Measurements from ENCODE around the gene WDR5.

DNA sequence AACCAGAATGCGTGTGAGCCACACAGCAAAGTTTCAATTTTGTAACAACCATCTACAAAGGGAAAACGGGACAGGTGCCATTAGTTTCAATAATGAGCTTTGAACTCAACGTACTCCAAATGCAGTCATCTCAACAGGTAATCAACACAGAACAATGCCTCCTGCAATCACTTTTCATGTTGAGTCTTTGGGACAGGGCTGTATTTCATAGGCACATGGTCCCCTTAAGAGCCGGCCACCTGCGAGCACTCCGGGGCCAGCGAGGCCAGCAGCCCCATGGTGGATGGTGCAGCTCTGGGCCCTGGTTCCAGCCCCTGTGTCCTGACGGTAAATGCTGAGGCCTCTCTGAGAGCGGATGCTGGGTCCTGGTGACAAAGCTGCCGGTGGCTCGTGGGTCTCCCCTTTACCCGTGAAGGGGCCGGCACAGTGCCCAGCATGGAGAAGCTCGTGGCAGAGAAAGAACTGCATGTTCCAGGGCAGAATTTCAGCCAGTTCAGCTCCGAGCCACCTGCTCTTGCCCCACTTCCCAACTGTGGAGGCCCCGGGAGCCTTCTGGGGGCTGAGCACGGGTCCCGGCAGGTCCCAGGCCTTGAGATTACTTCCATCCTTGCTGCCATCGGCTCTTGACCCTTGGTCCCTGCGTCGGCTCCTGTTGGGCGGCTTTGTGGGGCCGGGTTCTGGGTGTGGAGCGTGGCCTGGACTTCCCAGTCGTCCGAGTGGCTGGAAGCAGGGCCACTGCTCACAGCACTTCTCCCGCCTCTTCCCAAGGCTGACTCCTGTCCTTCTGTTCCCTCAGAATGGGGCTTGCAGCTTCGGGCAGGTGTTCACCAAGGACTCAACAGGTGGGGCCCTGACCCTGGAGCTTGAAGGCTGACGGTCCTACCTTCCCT, 54.6 kb downstream of the WDR5 start:
- TF ChIP-seq, protein P1, sequence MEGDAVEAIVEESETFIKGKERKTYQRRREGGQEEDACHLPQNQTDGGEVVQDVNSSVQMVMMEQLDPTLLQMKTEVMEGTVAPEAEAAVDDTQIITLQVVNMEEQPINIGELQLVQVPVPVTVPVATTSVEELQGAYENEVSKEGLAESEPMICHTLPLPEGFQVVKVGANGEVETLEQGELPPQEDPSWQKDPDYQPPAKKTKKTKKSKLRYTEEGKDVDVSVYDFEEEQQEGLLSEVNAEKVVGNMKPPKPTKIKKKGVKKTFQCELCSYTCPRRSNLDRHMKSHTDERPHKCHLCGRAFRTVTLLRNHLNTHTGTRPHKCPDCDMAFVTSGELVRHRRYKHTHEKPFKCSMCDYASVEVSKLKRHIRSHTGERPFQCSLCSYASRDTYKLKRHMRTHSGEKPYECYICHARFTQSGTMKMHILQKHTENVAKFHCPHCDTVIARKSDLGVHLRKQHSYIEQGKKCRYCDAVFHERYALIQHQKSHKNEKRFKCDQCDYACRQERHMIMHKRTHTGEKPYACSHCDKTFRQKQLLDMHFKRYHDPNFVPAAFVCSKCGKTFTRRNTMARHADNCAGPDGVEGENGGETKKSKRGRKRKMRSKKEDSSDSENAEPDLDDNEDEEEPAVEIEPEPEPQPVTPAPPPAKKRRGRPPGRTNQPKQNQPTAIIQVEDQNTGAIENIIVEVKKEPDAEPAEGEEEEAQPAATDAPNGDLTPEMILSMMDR (conservative IDR thresholded peaks at IDR 0.05 in 1 of 2, IDR thresholded peaks at IDR 0.05 in 1 of 2; ENCODE audit: low read depth in 1 of 2, low read length in 2 of 2), result no peak
- no peak for TF ChIP-seq EZH2 (IDR thresholded peaks at IDR 0.05; ENCODE audit: low read length, missing control alignments)
